ENCODE measurements around the gene RHOG. TPM values are rescaled to one million over a fixed set of nuclear protein-coding genes. Genes with fewer than 3 reads are reported as not detected.
A peak's percentile ranks its signal among the peaks of the same experiment; 100 is the strongest.
"Not testable (repeated sequence)": the region's sequence is repeated elsewhere in the genome, so short reads cannot be mapped to it uniquely, and the experiment has no call there.

Gene RHOG
- total and polyA plus RNA-seq, 9 of the 15 experiments (the other 6 are each of a cell fraction or from before 2014, with no cell fraction given), result 22.6 to 162 (median 80.3) TPM

- H3K36me3 ChIP-seq (ENCODE audit: control insufficient read depth, insufficient read depth, low read length), result peaks cover 15% of the 10 kb centered on the region; the same call in 2 of the 3 replicates
- H3K4me2 ChIP-seq (ENCODE audit: insufficient read depth, low read length), result no peak overlapping the region
- DNase-seq (ENCODE audit: extremely low read depth in 1 of 4, low spot score in 3 of 4) (no peak), FAIRE-seq (no peak), ATAC-seq (no peak)
- H3K4me1 ChIP-seq (replicated peaks in 1 of 2; ENCODE audit: control insufficient read depth in 2 of 2, insufficient read depth in 2 of 2, low read length in 2 of 2), result peaks cover 9 to 20% of the 10 kb centered on the region in 2 experiments
- H3K9me3 ChIP-seq (replicated peaks; ENCODE audit: control insufficient read depth, insufficient read depth, low read depth, low read length), result no peaks in the 10 kb centered on the region
- H2AFZ ChIP-seq (ENCODE audit: low read depth, low read length), result no peak overlapping the region
- no peaks in the 10 kb centered on the region for H3K9me1 ChIP-seq (ENCODE audit: control insufficient read depth, insufficient read depth, low read length)
- BruUV-seq (replicated peaks), result no TSS peak
- 75% methylated on average over 4 of the region's 4 CpGs for WGBS (ENCODE audit: insufficient coverage, low coverage, missing lambda C conversion rate)
- H3K27me3 ChIP-seq (ENCODE audit: control insufficient read depth in 2 of 2, insufficient read depth in 2 of 2, low read length in 2 of 2), result no peaks in the 10 kb centered on the region
- TF ChIP-seq ZNF780A (CRISPR knock-in tag; IDR thresholded peaks at IDR 0.05), result no peak
- no peak overlapping the region for H3K27ac ChIP-seq (ENCODE audit: extremely low read depth, low read depth, low read length)
- CTCF ChIA-PET (ENCODE audit: low intra/inter-chr PET ratio), result no interaction called here
- peak overlapping the region in 1 of 2 experiments; percentile 3; a peak in 1 of 4 replicates for H3K9ac ChIP-seq (ENCODE audit: insufficient read depth in 1 of 2, low read depth in 2 of 2, low read length in 2 of 2)
- no peaks in the 10 kb centered on the region; the same call in 2 of the 3 replicates for H3K79me2 ChIP-seq (ENCODE audit: control insufficient read depth, insufficient read depth, low read length)
- in situ Hi-C loops (cut with MboI) (loop anchor here (25.0 kb wide), 1 partner anchor 354 kb away; no protein-coding TSS in a partner anchor), intact Hi-C loops (cut with micrococcal nuclease) (no loop called here)
- POLR2A ChIA-PET, result no interaction called here
- H4K20me1 ChIP-seq (replicated peaks; ENCODE audit: control insufficient read depth, insufficient read depth, low read length), result no peaks in the 10 kb centered on the region
- H3K4me3 ChIP-seq, result no peak overlapping the region
Measured at GRCh38 chr11:3815845-3816244, 24.9 kb downstream of the RHOG start.

- intact Hi-C loops (cut with micrococcal nuclease); FAIRE-seq; H3K9me1 ChIP-seq (ENCODE audit: control insufficient read depth, insufficient read depth, low read length); ATAC-seq; H4K20me1 ChIP-seq (replicated peaks; ENCODE audit: control insufficient read depth, insufficient read depth, low read length); H3K79me2 ChIP-seq (ENCODE audit: control insufficient read depth, insufficient read depth, low read length); H3K4me3 ChIP-seq; CTCF ChIA-PET (ENCODE audit: low intra/inter-chr PET ratio); BruUV-seq (replicated peaks); DNase-seq (ENCODE audit: extremely low read depth in 1 of 4, low spot score in 3 of 4); H2AFZ ChIP-seq (ENCODE audit: low read depth, low read length); H3K9me3 ChIP-seq (replicated peaks; ENCODE audit: control insufficient read depth, insufficient read depth, low read depth, low read length); H3K27ac ChIP-seq (ENCODE audit: extremely low read depth, low read depth, low read length); H3K9ac ChIP-seq (ENCODE audit: insufficient read depth in 1 of 2, low read depth in 2 of 2, low read length in 2 of 2); H3K27me3 ChIP-seq (ENCODE audit: control insufficient read depth in 2 of 2, insufficient read depth in 2 of 2, low read length in 2 of 2); H3K4me2 ChIP-seq (ENCODE audit: insufficient read depth, low read length): not testable (repeated sequence)
- in situ Hi-C loops (cut with MboI), result loop anchor here (25.0 kb wide), 1 partner anchor 353 kb away; no protein-coding TSS in a partner anchor
- Histone ChIP-seq H3K4me1 (replicated peaks in 1 of 2; ENCODE audit: control insufficient read depth in 2 of 2, insufficient read depth in 2 of 2, low read length in 2 of 2) (peaks cover 9 to 23% of the 10 kb centered on the region in 2 experiments), H3K36me3 (ENCODE audit: control insufficient read depth, insufficient read depth, low read length) (peaks cover 19% of the 10 kb centered on the region)
- POLR2A ChIA-PET, result interaction anchor here (1.5 kb wide), 1 partner anchor 9 kb away, joined by 4 read pairs; no protein-coding TSS in a partner anchor
- peak; percentile 97 for TF ChIP-seq ZNF121 (CRISPR knock-in tag; conservative IDR thresholded peaks at IDR 0.05)
- peak; percentile 82 for TF ChIP-seq BCOR (IDR thresholded peaks at IDR 0.05)
- peak; percentile 34 to 38; a peak in 1 of 4 replicates for TF ChIP-seq KDM1A (IDR thresholded peaks at IDR 0.05)
- TF ChIP-seq, protein P1, sequence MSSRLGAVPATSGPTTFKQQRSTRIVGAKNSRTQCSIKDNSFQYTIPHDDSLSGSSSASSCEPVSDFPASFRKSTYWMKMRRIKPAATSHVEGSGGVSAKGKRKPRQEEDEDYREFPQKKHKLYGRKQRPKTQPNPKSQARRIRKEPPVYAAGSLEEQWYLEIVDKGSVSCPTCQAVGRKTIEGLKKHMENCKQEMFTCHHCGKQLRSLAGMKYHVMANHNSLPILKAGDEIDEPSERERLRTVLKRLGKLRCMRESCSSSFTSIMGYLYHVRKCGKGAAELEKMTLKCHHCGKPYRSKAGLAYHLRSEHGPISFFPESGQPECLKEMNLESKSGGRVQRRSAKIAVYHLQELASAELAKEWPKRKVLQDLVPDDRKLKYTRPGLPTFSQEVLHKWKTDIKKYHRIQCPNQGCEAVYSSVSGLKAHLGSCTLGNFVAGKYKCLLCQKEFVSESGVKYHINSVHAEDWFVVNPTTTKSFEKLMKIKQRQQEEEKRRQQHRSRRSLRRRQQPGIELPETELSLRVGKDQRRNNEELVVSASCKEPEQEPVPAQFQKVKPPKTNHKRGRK (tag; IDR thresholded peaks at IDR 0.05), result peak; percentile 96
- TF ChIP-seq SMARCA5 (IDR thresholded peaks at IDR 0.05), result peak; percentile 56; the same call in 1 of the 2 replicates
- 50% methylated on average over 4 of the region's 5 CpGs for WGBS (ENCODE audit: insufficient coverage, low coverage, missing lambda C conversion rate)
Measured at GRCh38 chr11:3814832-3815231, 25.9 kb downstream of the RHOG start.

Data from K562 (cell line).